Mucosa of rectum (tissue), 2 donors: ENCODE measurements around the gene TFEB.

ENCODE experiments used
- H3K27ac ChIP-seq, 2 donors: one replicate each; pipeline ENCODE4 v1.7.0; 2013; ENCODE audit warnings: inconsistent platforms in 2 of 2, low read depth in 2 of 2, low read length in 2 of 2
- H3K27me3 ChIP-seq, 2 donors: one replicate each; pipeline ENCODE4 v1.7.0; 2013; ENCODE audit warnings: low read length in 2 of 2; ENCODE audit not compliant: control insufficient read depth in 2 of 2, insufficient read depth in 2 of 2
- H3K36me3 ChIP-seq, 2 donors: one replicate each; pipeline ENCODE4 v1.7.0; 2013; ENCODE audit warnings: low read length in 2 of 2; ENCODE audit not compliant: control insufficient read depth in 2 of 2, insufficient read depth in 2 of 2
- H3K4me1 ChIP-seq, 2 donors: one replicate each; pipeline ENCODE4 v1.7.0; 2013; ENCODE audit warnings: low read length in 2 of 2, mild to moderate bottlenecking in 1 of 2; ENCODE audit not compliant: control insufficient read depth in 2 of 2, insufficient read depth in 2 of 2
- H3K4me3 ChIP-seq, 2 donors: one replicate each; pipeline ENCODE4 v1.7.0; 2013; ENCODE audit warnings: low read length in 2 of 2
- H3K9ac ChIP-seq, 2 donors: one replicate each; pipeline ENCODE4 v1.7.0; 2013; ENCODE audit warnings: low read length in 2 of 2, low read depth in 1 of 2, mild to moderate bottlenecking in 1 of 2
- H3K9me3 ChIP-seq, 2 donors: one replicate each; pipeline ENCODE4 v1.7.0; 2013; ENCODE audit warnings: low read length in 2 of 2; ENCODE audit not compliant: control insufficient read depth in 2 of 2
- donor health status: healthy.
- donor health status: Normal muscosa, but diverticular disease.

Gene TFEB

GRCh38 chr6:41699063-41699462 lies 36.3 kb downstream of the TFEB start:
- Histone ChIP-seq H3K9ac (no peak overlapping the region), H3K27ac (no peak overlapping the region), H3K27me3 (no peaks in the 10 kb centered on the region), H3K9me3 (no peaks in the 10 kb centered on the region), H3K4me3 (no peak overlapping the region), H3K4me1 (no peaks in the 10 kb centered on the region), H3K36me3 (peaks cover 3 to 12% of the 10 kb centered on the region in 2 donors)

- Histone ChIP-seq H3K4me3 (no peak overlapping the region), H3K9me3 (no peaks in the 10 kb centered on the region), H3K27ac (no peak overlapping the region), H3K4me1 (no peaks in the 10 kb centered on the region), H3K27me3 (no peaks in the 10 kb centered on the region), H3K36me3 (peaks cover 3 to 12% of the 10 kb centered on the region in 2 donors), H3K9ac (no peak overlapping the region)
Measured at GRCh38 chr6:41697861-41698781, 37.3 kb downstream of the TFEB start.

- no peak overlapping the region for H3K9ac ChIP-seq
- H3K4me3 ChIP-seq: no peak overlapping the region
- H3K27me3 ChIP-seq: no peaks in the 10 kb centered on the region
- H3K4me1 ChIP-seq: no peaks in the 10 kb centered on the region
- peaks cover 3 to 12% of the 10 kb centered on the region in 2 donors for H3K36me3 ChIP-seq
- H3K27ac ChIP-seq: no peak overlapping the region
- no peaks in the 10 kb centered on the region for H3K9me3 ChIP-seq
Measured at GRCh38 chr6:41696788-41697187, 38.6 kb downstream of the TFEB start.

GRCh38 chr6:41695825-41696224 lies 39.6 kb downstream of the TFEB start:
- no peak overlapping the region for H3K9ac ChIP-seq
- peaks cover 5 to 16% of the 10 kb centered on the region in 2 donors for H3K36me3 ChIP-seq

GRCh38 chr6:41694815-41695526 lies 40.4 kb downstream of the TFEB start:
- Histone ChIP-seq H3K4me1 (no peaks in the 10 kb centered on the region), H3K9ac (no peak overlapping the region), H3K27me3 (no peaks in the 10 kb centered on the region), H3K4me3 (no peak overlapping the region), H3K36me3 (peaks cover 10 to 22% of the 10 kb centered on the region in 2 donors), H3K9me3 (no peaks in the 10 kb centered on the region), H3K27ac (no peak overlapping the region)

More at GRCh38 chr6:41695825-41696224, 39.6 kb downstream of the TFEB start:
- H3K27me3 ChIP-seq: no peaks in the 10 kb centered on the region
- no peaks in the 10 kb centered on the region for H3K9me3 ChIP-seq
- no peak overlapping the region for H3K27ac ChIP-seq
- H3K4me3 ChIP-seq: no peak overlapping the region
- no peaks in the 10 kb centered on the region for H3K4me1 ChIP-seq

- H3K27ac ChIP-seq: no peak overlapping the region
- no peaks in the 10 kb centered on the region for H3K4me1 ChIP-seq
- H3K4me3 ChIP-seq: no peak overlapping the region
- H3K9ac ChIP-seq: no peak overlapping the region
- no peaks in the 10 kb centered on the region for H3K9me3 ChIP-seq
- H3K27me3 ChIP-seq: no peaks in the 10 kb centered on the region
- peaks cover 10 to 23% of the 10 kb centered on the region in 2 donors for H3K36me3 ChIP-seq
Measured at GRCh38 chr6:41693281-41694240, 41.8 kb downstream of the TFEB start.

GRCh38 chr6:41692730-41693129 lies 42.7 kb downstream of the TFEB start:
- Histone ChIP-seq H3K27ac (no peak overlapping the region), H3K9me3 (no peaks in the 10 kb centered on the region), H3K27me3 (no peaks in the 10 kb centered on the region), H3K4me1 (peaks cover 0 to 2% of the 10 kb centered on the region in 2 donors), H3K9ac (no peak overlapping the region), H3K4me3 (no peak overlapping the region), H3K36me3 (peaks cover 10 to 22% of the 10 kb centered on the region in 2 donors)

GRCh38 chr6:41692080-41692675 lies 43.2 kb downstream of the TFEB start:
- Histone ChIP-seq H3K27me3 (no peaks in the 10 kb centered on the region), H3K4me3 (no peak overlapping the region), H3K9me3 (no peaks in the 10 kb centered on the region), H3K4me1 (peaks cover 2 to 7% of the 10 kb centered on the region in 2 donors), H3K27ac (no peak overlapping the region), H3K9ac (no peak overlapping the region), H3K36me3 (peaks cover 13 to 26% of the 10 kb centered on the region in 2 donors)

- Histone ChIP-seq H3K4me1 (peaks cover 2 to 9% of the 10 kb centered on the region in 2 donors), H3K27ac (no peak overlapping the region), H3K27me3 (no peaks in the 10 kb centered on the region), H3K36me3 (peaks cover 13 to 30% of the 10 kb centered on the region in 2 donors), H3K4me3 (no peak overlapping the region), H3K9me3 (no peaks in the 10 kb centered on the region), H3K9ac (no peak overlapping the region)
Measured at GRCh38 chr6:41691426-41692079, 43.9 kb downstream of the TFEB start.
